Vagina (tissue), 2 donors: Measurements from ENCODE around the gene FBXO44. TPM values are rescaled to one million over a fixed set of nuclear protein-coding genes. Genes with fewer than 3 reads are reported as not detected.

Experiments
- DNase-seq, 2 donors: peaks; one replicate each; pipeline ENCODE4 v3.0.0-alpha.2; 2017; ENCODE audit errors: extremely low spot score in 2 of 2
- H3K27ac ChIP-seq: fragments of 200-600 bp; sonication (generic); one replicate; pipeline ENCODE4 v1.5.1; 2019
- H3K27me3 ChIP-seq: fragments of 200-600 bp; sonication (generic); one replicate; pipeline ENCODE4 v1.5.1; 2019
- H3K36me3 ChIP-seq, 2 donors: fragments of 200-600 bp; sonication (generic); one replicate each; pipeline ENCODE4 v1.5.1; 2017 to 2019
- H3K4me1 ChIP-seq: fragments of 200-600 bp; sonication (generic); one replicate; pipeline ENCODE4 v1.5.1; 2019
- H3K4me3 ChIP-seq, 2 donors: fragments of 200-600 bp; sonication (generic); 1 replicate in 1 of 2; 2 replicates in 1 of 2; pipeline ENCODE4 v1.5.1; 2016 to 2019
- H3K9me3 ChIP-seq: fragments of 200-600 bp; sonication (generic); one replicate; pipeline ENCODE4 v1.5.1; 2019
- CTCF ChIP-seq, 3 experiments: fragments of 450-650 bp in 2 of 3; fragments of 200-600 bp in 1 of 3; sonication (generic) in 1 of 3; IDR thresholded peaks; one replicate each; pipeline ENCODE4 v1.5.1; 2017 to 2019; ENCODE audit warnings: antibody characterized with exemption in 3 of 3, mild to moderate bottlenecking in 2 of 3, moderate library complexity in 2 of 3
- POLR2A ChIP-seq, 2 donors: fragments of 450-650 bp; IDR thresholded peaks; one replicate each; pipeline ENCODE4 v1.6.1; 2017; ENCODE audit warnings: antibody characterized with exemption in 2 of 2, mild to moderate bottlenecking in 2 of 2, moderate library complexity in 2 of 2
- POLR2AphosphoS5 ChIP-seq, 2 donors: sonication (generic); formaldehyde crosslinking; IDR thresholded peaks; one replicate each; pipeline ENCODE4 v1.9.0; 2017; ENCODE audit warnings: antibody characterized with exemption in 2 of 2, mild to moderate bottlenecking in 2 of 2, low read depth in 1 of 2; ENCODE audit not compliant: insufficient read depth in 1 of 2
- intact Hi-C: fragments of 100-400 bp; cut with DNase I; formaldehyde crosslinking; loops from one replicate; pipeline ENCODE4 v1.15.1; 2023
- total RNA-seq: library from RNA; depleted of rRNA; stranded (reverse); fragments of >200 nt; gene quantifications from one replicate; pipeline ENCODE4 v1.2.3, GENCODE V29; 2016

The FBXO44 gene
- total RNA-seq, 1 donor from 2014 or later, result 38.3 TPM

GRCh38 chr1:11682287-11682771 lies 27.7 kb downstream of the FBXO44 start:
- DNase-seq, result no peak
- no peaks in the 10 kb centered on the region for H3K27me3 ChIP-seq
- no peak overlapping the region for H3K27ac ChIP-seq
- H3K36me3 ChIP-seq, result no peaks in the 10 kb centered on the region
- intact Hi-C loops, result no loop called here
- H3K4me3 ChIP-seq, result no peak overlapping the region
- H3K4me1 ChIP-seq, result peaks cover 29% of the 10 kb centered on the region
- no peak for TF ChIP-seq POLR2AphosphoS5 (IDR thresholded peaks at IDR 0.05; ENCODE audit: insufficient read depth in 1 of 2, low read depth in 1 of 2)
- H3K9me3 ChIP-seq, result no peaks in the 10 kb centered on the region

GRCh38 chr1:11682799-11683198 lies 28.1 kb downstream of the FBXO44 start:
- Histone ChIP-seq H3K27me3 (no peaks in the 10 kb centered on the region), H3K4me3 (no peak overlapping the region), H3K27ac (no peak overlapping the region), H3K4me1 (peaks cover 29% of the 10 kb centered on the region), H3K36me3 (no peaks in the 10 kb centered on the region), H3K9me3 (no peaks in the 10 kb centered on the region)
- DNase-seq, result no peak
- TF ChIP-seq CTCF (IDR thresholded peaks at IDR 0.05), result no peak
- TF ChIP-seq POLR2AphosphoS5 (IDR thresholded peaks at IDR 0.05; ENCODE audit: insufficient read depth in 1 of 2, low read depth in 1 of 2), result no peak
- no peak for TF ChIP-seq POLR2A (IDR thresholded peaks at IDR 0.05)
- intact Hi-C loops, result no loop called here

- Histone ChIP-seq H3K27ac (no peak overlapping the region), H3K27me3 (no peaks in the 10 kb centered on the region), H3K4me3 (no peak overlapping the region), H3K4me1 (peaks cover 29% of the 10 kb centered on the region), H3K36me3 (no peaks in the 10 kb centered on the region), H3K9me3 (no peaks in the 10 kb centered on the region)
- TF ChIP-seq POLR2AphosphoS5 (IDR thresholded peaks at IDR 0.05; ENCODE audit: insufficient read depth in 1 of 2, low read depth in 1 of 2), result no peak
- TF ChIP-seq CTCF (IDR thresholded peaks at IDR 0.05), result no peak
- no peak for TF ChIP-seq POLR2A (IDR thresholded peaks at IDR 0.05)
- intact Hi-C loops, result no loop called here
- DNase-seq, result no peak
These were observed 29.4 kb downstream of the FBXO44 start for GRCh38 chr1:11684070-11684469.

- DNase-seq, result no peak
- Histone ChIP-seq H3K4me1 (peaks cover 19% of the 10 kb centered on the region), H3K27me3 (no peaks in the 10 kb centered on the region), H3K27ac (no peak overlapping the region), H3K36me3 (no peaks in the 10 kb centered on the region), H3K4me3 (no peak overlapping the region), H3K9me3 (no peaks in the 10 kb centered on the region)
- intact Hi-C loops, result no loop called here
- no peak for TF ChIP-seq POLR2A (IDR thresholded peaks at IDR 0.05)
- no peak for TF ChIP-seq CTCF (IDR thresholded peaks at IDR 0.05)
- TF ChIP-seq POLR2AphosphoS5 (IDR thresholded peaks at IDR 0.05; ENCODE audit: insufficient read depth in 1 of 2, low read depth in 1 of 2), result no peak
These were observed 30.6 kb downstream of the FBXO44 start for GRCh38 chr1:11685210-11685752.

DNA sequence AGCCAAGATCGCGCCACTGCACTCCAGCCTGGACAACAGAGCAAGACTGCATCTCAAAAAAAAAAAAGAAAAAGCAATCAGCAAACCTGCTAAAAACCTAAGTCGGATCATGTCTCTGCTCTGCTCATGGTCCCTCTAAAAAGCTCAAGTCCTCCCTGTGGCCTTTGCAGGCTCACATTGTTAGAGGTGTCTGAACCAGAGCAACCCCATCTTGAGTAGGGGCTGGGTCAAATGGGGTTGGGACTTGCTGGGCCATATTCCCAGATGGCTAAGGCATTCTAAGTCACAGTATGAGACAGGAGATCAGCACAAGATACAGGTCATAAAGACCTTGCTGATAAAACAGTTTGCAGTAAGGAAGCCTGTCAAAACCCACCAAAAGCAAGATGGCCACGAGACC lies 33.8 kb downstream of the FBXO44 start:
- peaks cover 4% of the 10 kb centered on the region for H3K27me3 ChIP-seq
- no peak overlapping the region for H3K4me3 ChIP-seq
- intact Hi-C loops, result no loop called here
- no peaks in the 10 kb centered on the region for H3K36me3 ChIP-seq
- H3K27ac ChIP-seq, result no peak overlapping the region
- TF ChIP-seq CTCF (IDR thresholded peaks at IDR 0.05), result no peak
- TF ChIP-seq POLR2AphosphoS5 (IDR thresholded peaks at IDR 0.05; ENCODE audit: insufficient read depth in 1 of 2, low read depth in 1 of 2), result no peak
- no peaks in the 10 kb centered on the region for H3K9me3 ChIP-seq
- no peak for DNase-seq
- peaks cover 26% of the 10 kb centered on the region for H3K4me1 ChIP-seq
